Esophagus (tissue), 2 donors: ENCODE data around the gene SLAMF6. TPM values are rescaled to one million over a fixed set of nuclear protein-coding genes. Genes with fewer than 3 reads are reported as not detected.

Experiments used
- H3K27ac ChIP-seq, 2 donors: one replicate each; pipeline ENCODE4 v1.5.1; 2013; ENCODE audit warnings: low read depth in 2 of 2, mild to moderate bottlenecking in 2 of 2, inconsistent platforms in 1 of 2, low read length in 1 of 2, moderate library complexity in 1 of 2
- H3K27me3 ChIP-seq, 2 donors: one replicate each; pipeline ENCODE4 v1.6.1; 2013; ENCODE audit warnings: low read length in 2 of 2, control low read depth in 1 of 2, mild to moderate bottlenecking in 1 of 2; ENCODE audit not compliant: insufficient read depth in 2 of 2, control insufficient read depth in 1 of 2
- H3K36me3 ChIP-seq, 2 donors: one replicate each; pipeline ENCODE4 v1.6.1; 2013; ENCODE audit warnings: low read length in 1 of 2; ENCODE audit not compliant: control insufficient read depth in 2 of 2, insufficient read depth in 2 of 2
- H3K4me1 ChIP-seq, 2 donors: one replicate each; pipeline ENCODE4 v1.6.1; 2013; ENCODE audit warnings: low read length in 1 of 2; ENCODE audit not compliant: control insufficient read depth in 2 of 2, insufficient read depth in 2 of 2
- H3K4me3 ChIP-seq, 2 donors: one replicate each; pipeline ENCODE4 v1.5.1; 2013; ENCODE audit warnings: low read length in 2 of 2, mild to moderate bottlenecking in 2 of 2, low read depth in 1 of 2, moderate library complexity in 1 of 2
- H3K9me3 ChIP-seq, 2 donors: one replicate each; pipeline ENCODE4 v1.6.1; 2013; ENCODE audit warnings: mild to moderate bottlenecking in 2 of 2, low read depth in 1 of 2, low read length in 1 of 2, moderate library complexity in 1 of 2; ENCODE audit not compliant: control insufficient read depth in 2 of 2, insufficient read depth in 1 of 2
- WGBS, 2 donors: extraction: QIAGEN DNeasy Blood & Tissue Kit; methylation state at CpG; one replicate each; pipeline ENCODE4 v1.1.7; 2013; 5-methylcytosine and 5-hydroxymethylcytosine counted together
- polyA plus RNA-seq, 2 donors: library from polyadenylated mRNA; stranded (reverse); fragments of 200-250 nt; gene quantifications; one replicate each; pipeline ENCODE4 v1.2.3, GENCODE V29; 2013
- donor health status: healthy with polysubstance abuse.
- donor health status: Bipolar disorder and iron deficiency.

The SLAMF6 gene
- polyA plus RNA-seq, 2 donors, result 0.55 to 1.4 TPM

DNA sequence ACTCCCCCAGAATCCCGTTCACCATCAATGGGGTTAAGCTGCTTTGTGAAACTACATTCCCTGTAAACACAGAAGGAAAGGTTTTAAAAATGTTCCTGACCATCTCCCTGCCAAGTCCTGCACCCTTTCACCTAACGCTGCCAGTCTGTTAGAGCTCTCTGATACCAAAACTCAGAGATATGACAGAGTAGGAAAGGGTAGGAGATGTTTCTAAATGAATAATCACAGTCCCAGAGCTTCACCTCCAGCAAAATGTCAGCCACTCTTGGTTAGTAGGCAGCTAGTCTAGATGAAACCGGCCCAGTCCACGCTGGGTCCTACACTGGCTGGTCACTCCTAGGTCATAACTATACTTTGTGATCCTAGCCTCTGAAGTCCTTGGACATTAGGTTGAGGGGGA is 26.7 kb downstream of the SLAMF6 start:
- H3K4me3 ChIP-seq, result no peak overlapping the region
- H3K27me3 ChIP-seq, result no peaks in the 10 kb centered on the region
- no peaks in the 10 kb centered on the region for H3K9me3 ChIP-seq
- no peaks in the 10 kb centered on the region for H3K36me3 ChIP-seq
- no peaks in the 10 kb centered on the region for H3K4me1 ChIP-seq
- 85 to 88% methylated on average over 4 of the region's 4 CpGs for WGBS, 2 donors
- no peak overlapping the region for H3K27ac ChIP-seq

DNA sequence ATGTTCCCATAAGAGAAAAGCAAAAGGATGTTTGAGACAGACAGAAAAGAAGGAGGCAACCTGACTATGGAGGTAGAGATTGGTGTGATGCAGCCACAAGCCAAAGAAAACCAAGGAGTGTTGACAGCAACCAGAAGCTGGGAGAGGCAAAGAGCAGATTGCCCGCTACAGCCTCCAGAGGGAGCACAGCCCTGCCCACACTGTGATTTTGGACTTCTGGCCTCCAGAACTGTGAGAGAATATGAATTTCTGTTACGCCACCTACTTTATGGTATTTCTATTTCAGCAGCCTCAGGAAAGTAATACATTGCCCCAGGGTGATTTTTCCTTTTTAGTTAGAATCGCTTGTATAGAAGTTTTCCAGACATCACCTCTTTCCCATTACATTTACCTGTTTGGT is 28.4 kb downstream of the SLAMF6 start:
- WGBS, 2 donors, result 81 to 82% methylated on average over 3 of the region's 3 CpGs
- no peaks in the 10 kb centered on the region for H3K27me3 ChIP-seq
- H3K9me3 ChIP-seq, result no peaks in the 10 kb centered on the region
- H3K27ac ChIP-seq, result no peak overlapping the region
- no peaks in the 10 kb centered on the region for H3K36me3 ChIP-seq
- no peak overlapping the region for H3K4me3 ChIP-seq
- no peaks in the 10 kb centered on the region for H3K4me1 ChIP-seq

DNA sequence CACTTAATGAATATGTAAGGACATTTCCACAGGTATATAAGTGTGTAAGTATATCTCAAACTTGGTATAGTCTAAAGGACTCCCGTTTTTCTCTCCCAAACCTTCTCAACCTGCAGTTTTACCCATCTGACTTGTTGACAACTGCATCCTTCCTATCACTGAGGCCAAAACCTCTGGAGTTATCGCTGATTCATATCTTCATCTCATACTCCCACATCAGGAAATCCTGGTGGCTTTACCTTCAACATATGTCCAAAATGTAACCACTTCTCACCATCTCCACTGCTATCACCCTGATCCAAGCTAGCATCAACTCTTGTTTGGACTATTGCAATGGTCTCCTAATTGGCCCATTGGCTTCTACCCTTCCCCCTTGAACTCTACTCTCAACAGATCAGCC is 30.4 kb downstream of the SLAMF6 start:
- H3K4me1 ChIP-seq, result no peaks in the 10 kb centered on the region
- H3K27ac ChIP-seq, result no peak overlapping the region
- 75 to 85% methylated on average over 2 of the region's 2 CpGs for WGBS, 2 donors
- no peaks in the 10 kb centered on the region for H3K9me3 ChIP-seq
- no peak overlapping the region for H3K4me3 ChIP-seq
- no peaks in the 10 kb centered on the region for H3K36me3 ChIP-seq
- H3K27me3 ChIP-seq, result no peaks in the 10 kb centered on the region

DNA sequence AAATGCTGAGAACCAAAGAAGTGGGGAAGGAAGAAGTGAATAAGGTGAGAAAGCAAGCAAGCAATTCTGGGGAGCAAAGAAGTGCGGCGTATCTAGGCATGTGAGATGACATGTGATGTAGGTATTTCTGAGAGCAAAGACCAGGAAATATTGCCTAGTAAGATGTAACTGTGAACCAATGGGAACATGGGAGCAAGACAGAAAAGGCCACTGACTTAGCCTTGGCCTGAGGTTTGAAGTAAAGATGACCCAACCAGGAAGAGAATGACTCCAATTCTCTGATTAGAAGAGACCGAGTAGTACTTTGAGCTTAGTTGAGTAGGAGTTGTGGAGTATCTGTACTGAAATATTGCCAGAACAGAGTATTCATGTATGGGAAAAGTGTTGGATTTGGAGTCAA is 31.1 kb downstream of the SLAMF6 start:
- WGBS, 2 donors, result 94 to 96% methylated on average over 3 of the region's 3 CpGs
- H3K27ac ChIP-seq, result no peak overlapping the region
- H3K9me3 ChIP-seq, result no peaks in the 10 kb centered on the region
- H3K27me3 ChIP-seq, result no peaks in the 10 kb centered on the region
- H3K4me3 ChIP-seq, result no peak overlapping the region
- no peaks in the 10 kb centered on the region for H3K4me1 ChIP-seq
- no peaks in the 10 kb centered on the region for H3K36me3 ChIP-seq

DNA sequence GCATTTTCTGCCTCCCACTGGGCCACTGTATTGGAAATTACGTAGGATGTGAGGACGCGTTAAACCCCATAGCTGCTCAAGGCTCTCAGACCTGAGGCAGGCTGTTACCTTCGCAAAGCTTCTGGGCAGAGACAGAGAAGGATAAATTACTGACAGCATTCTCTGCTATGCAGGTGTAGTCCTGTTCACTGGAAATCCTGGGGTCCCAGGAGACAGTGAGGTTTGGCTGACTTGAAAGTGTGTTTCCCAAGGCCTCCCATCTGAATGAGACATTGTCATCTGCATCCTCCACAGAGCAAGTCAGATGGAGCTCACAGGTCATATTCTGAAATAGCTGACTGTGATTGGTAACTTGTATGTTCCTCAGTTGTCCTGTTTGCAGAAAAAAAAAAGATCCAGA is 32.0 kb downstream of the SLAMF6 start:
- no peaks in the 10 kb centered on the region for H3K9me3 ChIP-seq
- no peaks in the 10 kb centered on the region for H3K4me1 ChIP-seq
- no peak overlapping the region for H3K27ac ChIP-seq
- no peaks in the 10 kb centered on the region for H3K36me3 ChIP-seq
- WGBS, 2 donors, result 78 to 87% methylated on average over 4 of the region's 4 CpGs
- no peaks in the 10 kb centered on the region for H3K27me3 ChIP-seq
- H3K4me3 ChIP-seq, result no peak overlapping the region

DNA sequence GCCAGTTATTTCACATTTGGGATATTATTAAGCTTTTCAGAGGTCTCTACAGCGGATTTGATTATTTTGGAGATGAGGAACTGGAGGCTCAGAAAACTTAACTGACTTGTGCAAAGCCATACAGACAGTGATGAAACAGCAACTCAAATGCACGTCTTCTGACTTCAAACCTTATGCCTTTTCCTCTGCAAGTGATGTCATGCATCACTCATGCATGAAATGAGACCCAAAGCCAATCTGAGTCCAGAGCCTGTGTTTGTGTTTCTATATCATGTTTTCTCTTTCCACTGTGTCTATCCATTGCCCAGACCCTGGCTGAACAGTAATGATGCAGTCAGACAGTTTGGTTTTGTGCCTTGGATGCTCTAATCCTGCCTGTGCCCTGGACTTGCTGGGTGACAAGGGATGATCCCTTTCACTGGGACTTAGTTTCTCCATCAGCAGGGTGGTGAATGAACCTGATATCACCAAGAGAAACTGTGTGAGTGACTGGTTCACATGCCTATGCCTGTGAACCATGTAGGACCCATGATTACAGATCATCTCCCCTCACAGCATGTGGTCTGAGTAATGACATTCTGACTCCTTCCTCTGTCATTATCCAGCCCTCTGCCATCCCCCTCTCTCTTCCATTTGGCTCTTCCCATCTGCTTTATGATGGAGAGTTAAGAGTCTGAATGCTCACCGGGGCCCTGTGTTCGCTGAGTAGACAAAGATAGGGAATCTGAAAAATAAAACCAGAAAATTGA is 33.4 kb downstream of the SLAMF6 start:
- no peaks in the 10 kb centered on the region for H3K4me1 ChIP-seq
- H3K27ac ChIP-seq, result no peak overlapping the region
- no peaks in the 10 kb centered on the region for H3K27me3 ChIP-seq
- no peaks in the 10 kb centered on the region for H3K9me3 ChIP-seq
- WGBS, 2 donors, result 83 to 86% methylated on average over 4 of the region's 4 CpGs
- no peaks in the 10 kb centered on the region for H3K36me3 ChIP-seq
- H3K4me3 ChIP-seq, result no peak overlapping the region

DNA sequence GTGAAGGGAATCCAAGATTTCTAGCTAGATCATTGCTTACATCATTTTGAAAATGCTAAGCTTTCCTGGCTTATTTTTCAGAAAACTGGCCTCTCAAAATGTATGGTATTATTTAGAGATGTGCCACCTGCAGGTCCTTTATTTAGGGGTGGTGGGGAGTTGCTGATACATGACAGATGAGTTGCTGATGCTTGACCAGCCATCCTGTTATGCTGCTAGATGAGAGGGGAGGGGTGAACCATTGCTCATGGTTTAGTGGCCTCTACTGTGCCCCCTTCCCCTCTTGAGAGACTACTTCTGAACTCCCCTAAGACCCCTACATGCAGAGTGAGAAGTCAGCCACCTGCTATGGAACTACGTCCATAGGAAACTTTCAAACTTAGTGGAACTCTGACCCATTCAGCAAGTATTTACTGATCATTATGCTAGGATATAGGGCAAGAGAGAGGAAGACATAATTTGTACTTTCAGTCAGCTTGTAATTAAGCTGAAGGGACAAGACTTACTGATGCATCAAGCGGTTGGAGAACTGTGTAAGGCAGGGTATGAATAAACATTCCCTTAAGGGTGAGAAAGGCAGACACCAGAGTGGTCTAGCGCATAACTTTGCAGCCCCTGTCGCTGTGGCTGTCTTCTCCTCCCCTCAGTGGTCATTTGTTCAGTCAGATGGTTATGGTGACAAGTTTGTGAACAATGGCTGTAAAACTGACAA is 34.6 kb downstream of the SLAMF6 start:
- Histone ChIP-seq H3K4me3 (no peak overlapping the region), H3K27ac (no peak overlapping the region), H3K9me3 (no peaks in the 10 kb centered on the region), H3K4me1 (no peaks in the 10 kb centered on the region), H3K36me3 (no peaks in the 10 kb centered on the region), H3K27me3 (no peaks in the 10 kb centered on the region)
- 85 to 93% methylated on average over 4 of the region's 4 CpGs for WGBS, 2 donors

DNA sequence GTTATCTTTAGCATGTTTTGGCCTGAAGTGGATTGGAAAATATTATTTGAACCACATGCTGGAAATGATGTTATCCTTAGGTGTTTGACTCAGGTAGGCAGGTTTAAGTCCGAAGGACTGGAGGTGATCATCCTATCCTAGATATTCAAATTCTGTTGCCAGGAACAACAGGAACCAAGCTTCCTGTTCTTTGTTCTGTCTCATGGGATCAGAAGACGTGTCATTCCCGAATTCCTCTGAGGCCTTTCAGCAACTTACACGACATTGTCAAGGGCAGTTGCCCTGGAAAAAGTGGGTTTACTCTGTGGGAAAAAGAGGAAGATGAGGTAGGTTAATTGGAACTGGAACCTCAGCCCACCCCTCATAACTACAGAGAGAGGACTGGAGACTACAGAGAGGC is 36.6 kb downstream of the SLAMF6 start:
- H3K9me3 ChIP-seq, result no peaks in the 10 kb centered on the region
- 64 to 73% methylated on average over 4 of the region's 4 CpGs for WGBS, 2 donors

DNA sequence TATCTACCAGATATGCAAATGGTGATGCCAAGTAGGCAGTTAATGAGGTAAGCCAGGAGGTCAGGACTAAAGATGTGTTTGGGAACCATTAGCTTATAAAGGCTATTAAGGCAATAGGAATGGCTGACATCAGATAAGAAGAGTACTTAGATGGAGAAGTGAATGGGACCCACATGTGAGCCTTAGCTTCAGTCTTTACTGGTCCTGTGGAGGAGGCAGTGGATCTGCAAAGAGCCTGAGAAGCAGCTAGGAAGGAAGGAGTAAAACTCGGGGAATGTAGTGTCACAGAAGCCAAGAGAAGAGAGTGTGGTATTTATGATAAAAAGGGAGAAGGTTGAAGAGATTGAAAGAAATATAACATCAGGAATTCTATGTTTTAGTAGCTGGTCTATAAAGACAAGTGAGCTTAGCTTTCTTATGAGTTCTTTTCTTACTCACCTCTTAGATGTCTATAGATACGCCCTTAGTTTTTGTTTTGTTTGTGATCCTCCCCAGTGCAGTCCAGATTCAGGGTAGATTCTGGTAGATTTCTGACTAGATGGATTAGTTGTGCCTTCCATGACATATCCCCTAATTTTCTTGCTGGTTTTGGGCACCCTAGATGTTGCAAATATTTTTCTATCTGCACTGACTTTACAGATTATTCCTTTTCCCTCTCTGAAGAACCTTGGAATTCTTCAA is 39.4 kb downstream of the SLAMF6 start:
- Histone ChIP-seq H3K36me3 (no peaks in the 10 kb centered on the region), H3K4me1 (no peaks in the 10 kb centered on the region), H3K27me3 (no peaks in the 10 kb centered on the region), H3K4me3 (no peak overlapping the region), H3K27ac (no peak overlapping the region), H3K9me3 (no peaks in the 10 kb centered on the region)
- 80 to 88% methylated on average over 2 of the region's 2 CpGs for WGBS, 2 donors

More for the DNA sequence above, 36.6 kb downstream of the SLAMF6 start:
- Histone ChIP-seq H3K4me3 (no peak overlapping the region), H3K27ac (no peak overlapping the region), H3K36me3 (no peaks in the 10 kb centered on the region), H3K4me1 (no peaks in the 10 kb centered on the region), H3K27me3 (no peaks in the 10 kb centered on the region)
